ENCODE data around the gene SLC2A9. TPM values are rescaled to one million over a fixed set of nuclear protein-coding genes. Genes with fewer than 3 reads are reported as not detected.

The SLC2A9 gene
- total and polyA plus RNA-seq, 9 donors: 1.2 to 10.1 (median 4.8) TPM

- intact Hi-C loops (cut with DNase I): no loop called here
- Histone ChIP-seq H3K27ac (no peak overlapping the region), H3K36me3 (no peaks in the 10 kb centered on the region), H3K4me3 (no peak overlapping the region), H3K9me3 (no peaks in the 10 kb centered on the region), H3K4me1 (ENCODE audit: insufficient read depth) (no peaks in the 10 kb centered on the region), H3K27me3 (no peaks in the 10 kb centered on the region)
- TF ChIP-seq EP300 (IDR thresholded peaks at IDR 0.05): no peak
- TF ChIP-seq CTCF (IDR thresholded peaks at IDR 0.05): no peak
- no peak for TF ChIP-seq POLR2A (IDR thresholded peaks at IDR 0.05)
- 84 to 89% (median 88%) methylated on average over 7 of the region's 7 CpGs for WGBS, 3 donors
- DNase-seq: no peak
These were observed 129.6 kb downstream of the SLC2A9 start for GRCh38 chr4:9891740-9892139.

GRCh38 chr4:9891056-9891455 is 130.2 kb downstream of the SLC2A9 start:
- Histone ChIP-seq H3K27me3 (no peaks in the 10 kb centered on the region), H3K9me3 (no peaks in the 10 kb centered on the region), H3K4me1 (ENCODE audit: insufficient read depth) (no peaks in the 10 kb centered on the region), H3K36me3 (no peaks in the 10 kb centered on the region), H3K4me3 (no peak overlapping the region), H3K27ac (no peak overlapping the region)
- no peak for TF ChIP-seq POLR2A (IDR thresholded peaks at IDR 0.05)
- no peak for TF ChIP-seq CTCF (IDR thresholded peaks at IDR 0.05)
- TF ChIP-seq EP300 (IDR thresholded peaks at IDR 0.05): no peak
- no peak for DNase-seq
- intact Hi-C loops (cut with DNase I): no loop called here
- WGBS, 3 donors: 86 to 88% (median 87%) methylated on average over 7 of the region's 7 CpGs

- TF ChIP-seq CTCF (IDR thresholded peaks at IDR 0.05): no peak
- no peak for TF ChIP-seq POLR2A (IDR thresholded peaks at IDR 0.05)
- no peak for TF ChIP-seq EP300 (IDR thresholded peaks at IDR 0.05)
- H3K27ac ChIP-seq: no peak overlapping the region
- H3K4me1 ChIP-seq (ENCODE audit: insufficient read depth): no peaks in the 10 kb centered on the region
- DNase-seq: no peak
- WGBS, 3 donors: 72 to 95% (median 83%) methylated on average over 4 of the region's 4 CpGs
- no peak overlapping the region for H3K4me3 ChIP-seq
- intact Hi-C loops (cut with DNase I): no loop called here
- H3K9me3 ChIP-seq: no peaks in the 10 kb centered on the region
- H3K27me3 ChIP-seq: no peaks in the 10 kb centered on the region
- no peaks in the 10 kb centered on the region for H3K36me3 ChIP-seq
These were observed 132.0 kb downstream of the SLC2A9 start for GRCh38 chr4:9889306-9889705.

- TF ChIP-seq POLR2A (IDR thresholded peaks at IDR 0.05): no peak
- no peak for TF ChIP-seq CTCF (IDR thresholded peaks at IDR 0.05)
- TF ChIP-seq EP300 (IDR thresholded peaks at IDR 0.05): no peak
- 92 to 98% (median 94%) methylated on average over 5 of the region's 5 CpGs for WGBS, 3 donors
- DNase-seq: no peak
- Histone ChIP-seq H3K4me3 (no peak overlapping the region), H3K27me3 (no peaks in the 10 kb centered on the region), H3K27ac (no peak overlapping the region), H3K4me1 (ENCODE audit: insufficient read depth) (peaks cover 8% of the 10 kb centered on the region), H3K36me3 (no peaks in the 10 kb centered on the region), H3K9me3 (no peaks in the 10 kb centered on the region)
- intact Hi-C loops (cut with DNase I): no loop called here
These were observed 135.3 kb downstream of the SLC2A9 start for GRCh38 chr4:9885958-9886357.
